ENCODE results near the gene TMEM178B.
"Not testable (repeated sequence)": the region's sequence is repeated elsewhere in the genome, so short reads cannot be mapped to it uniquely, and the experiment has no call there.

TMEM178B gene

DNA sequence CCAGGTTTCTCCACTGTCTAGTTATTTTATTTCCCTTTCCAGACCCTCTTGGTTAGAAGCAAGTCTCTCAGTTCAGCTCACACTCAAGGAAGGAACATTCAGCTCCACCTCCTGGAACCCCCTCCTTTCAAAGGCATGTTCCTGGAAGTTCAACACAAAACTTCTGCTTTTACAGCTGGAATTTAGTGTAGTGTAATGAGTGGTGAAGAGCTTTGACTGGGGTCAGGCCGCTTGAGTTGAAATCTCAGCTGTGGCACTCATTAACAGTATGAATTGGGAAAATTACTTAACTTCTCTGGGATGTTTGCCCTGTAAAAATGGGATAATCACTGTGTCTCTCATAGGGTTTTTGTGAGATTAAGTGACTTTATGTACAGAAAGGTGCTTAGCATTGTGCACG, 91.7 kb downstream of the TMEM178B start:
- Histone ChIP-seq H3K4me3 (ENCODE audit: low read length) (no peak overlapping the region), H3K36me3 (ENCODE audit: control insufficient read depth, insufficient read depth, low read length, severe bottlenecking) (no peaks in the 10 kb centered on the region), H3K4me1 (ENCODE audit: control insufficient read depth, insufficient read depth, low read length) (no peaks in the 10 kb centered on the region), H3K9me3 (ENCODE audit: control insufficient read depth, low read length) (peaks cover 5% of the 10 kb centered on the region), H3K9ac (ENCODE audit: low read length) (no peak overlapping the region), H3K27me3 (replicated peaks; ENCODE audit: control insufficient read depth, insufficient read depth, low read length) (no peaks in the 10 kb centered on the region)
- no peak for DNase-seq (ENCODE audit: low read depth)

GRCh38 chr7:141166926-141167325, 93.1 kb downstream of the TMEM178B start:
- no peak for DNase-seq (ENCODE audit: low read depth)
- Histone ChIP-seq H3K4me3 (ENCODE audit: low read length) (no peak overlapping the region), H3K27me3 (replicated peaks; ENCODE audit: control insufficient read depth, insufficient read depth, low read length) (no peaks in the 10 kb centered on the region), H3K4me1 (ENCODE audit: control insufficient read depth, insufficient read depth, low read length) (no peaks in the 10 kb centered on the region), H3K9ac (ENCODE audit: low read length) (no peak overlapping the region), H3K36me3 (ENCODE audit: control insufficient read depth, insufficient read depth, low read length, severe bottlenecking) (no peaks in the 10 kb centered on the region), H3K9me3 (ENCODE audit: control insufficient read depth, low read length) (peaks cover 5% of the 10 kb centered on the region)

- H3K36me3 ChIP-seq (ENCODE audit: control insufficient read depth, insufficient read depth, low read length, severe bottlenecking) = no peaks in the 10 kb centered on the region
- H3K27me3 ChIP-seq (replicated peaks; ENCODE audit: control insufficient read depth, insufficient read depth, low read length) = no peaks in the 10 kb centered on the region
- no peak overlapping the region for H3K4me3 ChIP-seq (ENCODE audit: low read length)
- H3K9ac ChIP-seq (ENCODE audit: low read length) = no peak overlapping the region
- H3K9me3 ChIP-seq (ENCODE audit: control insufficient read depth, low read length) = peaks cover 5% of the 10 kb centered on the region
- no peak for DNase-seq (ENCODE audit: low read depth)
- H3K4me1 ChIP-seq (ENCODE audit: control insufficient read depth, insufficient read depth, low read length) = no peaks in the 10 kb centered on the region
Measured at GRCh38 chr7:141167381-141167964, 93.6 kb downstream of the TMEM178B start.

DNA sequence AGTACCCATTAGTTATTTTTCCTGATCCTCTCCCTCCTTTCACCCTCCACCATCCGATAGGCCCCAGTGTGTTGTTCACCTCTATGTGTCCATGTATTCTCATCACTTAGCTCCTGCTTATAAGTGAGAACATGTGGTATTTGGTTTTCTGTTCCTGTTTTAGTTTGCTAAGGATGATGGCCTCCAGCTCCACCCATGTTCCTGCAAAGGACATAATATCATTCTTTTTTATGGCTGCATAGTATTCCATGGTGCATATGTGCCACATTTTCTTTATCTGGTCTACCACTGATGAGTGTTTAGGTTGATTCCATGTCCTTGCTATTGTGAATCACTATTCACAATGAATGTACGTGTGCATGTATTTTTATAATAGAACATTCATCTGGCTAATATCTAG, 95.3 kb downstream of the TMEM178B start:
- H3K9me3 ChIP-seq (ENCODE audit: control insufficient read depth, low read length); H3K9ac ChIP-seq (ENCODE audit: low read length); DNase-seq (ENCODE audit: low read depth); H3K27me3 ChIP-seq (replicated peaks; ENCODE audit: control insufficient read depth, insufficient read depth, low read length); H3K4me1 ChIP-seq (ENCODE audit: control insufficient read depth, insufficient read depth, low read length); H3K4me3 ChIP-seq (ENCODE audit: low read length); H3K36me3 ChIP-seq (ENCODE audit: control insufficient read depth, insufficient read depth, low read length, severe bottlenecking): not testable (repeated sequence)

DNA sequence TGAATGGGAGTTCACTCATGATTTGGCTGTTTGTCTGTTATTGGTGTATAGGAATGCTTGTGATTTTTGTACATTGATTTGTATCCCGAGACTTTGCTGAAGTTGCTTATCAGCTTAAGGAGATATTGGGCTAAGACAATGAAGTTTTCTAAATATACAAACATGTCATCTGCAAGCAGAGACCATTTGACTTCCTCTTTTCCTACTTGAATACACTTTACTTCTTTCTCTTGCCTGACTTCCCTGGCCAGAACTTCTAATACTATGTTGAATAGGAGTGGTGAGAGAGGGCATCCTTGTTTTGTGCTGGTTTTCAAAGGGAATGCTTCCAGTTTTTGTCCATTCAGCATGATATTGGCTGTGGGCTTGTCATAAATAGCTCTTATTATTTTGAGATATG, 101.9 kb downstream of the TMEM178B start:
- not testable (repeated sequence) for H3K9me3 ChIP-seq (ENCODE audit: control insufficient read depth, low read length); H3K27me3 ChIP-seq (replicated peaks; ENCODE audit: control insufficient read depth, insufficient read depth, low read length); H3K4me3 ChIP-seq (ENCODE audit: low read length); H3K36me3 ChIP-seq (ENCODE audit: control insufficient read depth, insufficient read depth, low read length, severe bottlenecking); DNase-seq (ENCODE audit: low read depth); H3K4me1 ChIP-seq (ENCODE audit: control insufficient read depth, insufficient read depth, low read length); H3K9ac ChIP-seq (ENCODE audit: low read length)

DNA sequence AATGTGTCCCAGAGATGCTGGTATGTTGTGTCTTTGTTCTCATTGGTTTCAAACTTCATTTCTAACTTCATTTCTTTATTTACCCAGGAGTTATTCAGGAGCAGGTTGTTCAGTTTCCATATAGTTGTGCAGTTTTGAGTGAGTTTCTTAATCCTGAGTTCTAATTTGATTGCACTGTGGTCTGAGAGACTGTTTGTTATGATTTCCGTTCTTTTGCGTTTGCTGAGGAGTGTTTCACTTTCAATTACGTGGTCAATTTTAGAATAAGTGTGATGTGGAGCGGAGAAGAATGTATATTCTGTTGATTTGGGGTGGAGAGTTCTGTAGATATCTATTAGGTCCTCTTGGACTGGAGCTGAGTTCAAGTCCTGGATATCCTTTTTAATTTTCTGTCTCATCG, 103.3 kb downstream of the TMEM178B start:
- H3K4me1 ChIP-seq (ENCODE audit: control insufficient read depth, insufficient read depth, low read length); H3K9ac ChIP-seq (ENCODE audit: low read length); H3K9me3 ChIP-seq (ENCODE audit: control insufficient read depth, low read length); H3K27me3 ChIP-seq (replicated peaks; ENCODE audit: control insufficient read depth, insufficient read depth, low read length); DNase-seq (ENCODE audit: low read depth); H3K4me3 ChIP-seq (ENCODE audit: low read length); H3K36me3 ChIP-seq (ENCODE audit: control insufficient read depth, insufficient read depth, low read length, severe bottlenecking): not testable (repeated sequence)

- no peak overlapping the region for H3K9ac ChIP-seq (ENCODE audit: low read length)
Measured at GRCh38 chr7:141178486-141179135, 104.7 kb downstream of the TMEM178B start.

GRCh38 chr7:141181812-141182211, 107.9 kb downstream of the TMEM178B start:
- H3K4me1 ChIP-seq (ENCODE audit: control insufficient read depth, insufficient read depth, low read length) = no peaks in the 10 kb centered on the region
- no peak overlapping the region for H3K9ac ChIP-seq (ENCODE audit: low read length)
- no peaks in the 10 kb centered on the region for H3K27me3 ChIP-seq (replicated peaks; ENCODE audit: control insufficient read depth, insufficient read depth, low read length)
- H3K36me3 ChIP-seq (ENCODE audit: control insufficient read depth, insufficient read depth, low read length, severe bottlenecking) = no peaks in the 10 kb centered on the region
- no peaks in the 10 kb centered on the region for H3K9me3 ChIP-seq (ENCODE audit: control insufficient read depth, low read length)
- no peak overlapping the region for H3K4me3 ChIP-seq (ENCODE audit: low read length)
- DNase-seq (ENCODE audit: low read depth) = no peak

More at GRCh38 chr7:141178486-141179135, 104.7 kb downstream of the TMEM178B start:
- Histone ChIP-seq H3K4me3 (ENCODE audit: low read length) (no peak overlapping the region), H3K4me1 (ENCODE audit: control insufficient read depth, insufficient read depth, low read length) (no peaks in the 10 kb centered on the region), H3K27me3 (replicated peaks; ENCODE audit: control insufficient read depth, insufficient read depth, low read length) (no peaks in the 10 kb centered on the region), H3K9me3 (ENCODE audit: control insufficient read depth, low read length) (no peaks in the 10 kb centered on the region), H3K36me3 (ENCODE audit: control insufficient read depth, insufficient read depth, low read length, severe bottlenecking) (no peaks in the 10 kb centered on the region)
- no peak for DNase-seq (ENCODE audit: low read depth)

GRCh38 chr7:141184532-141185190, 110.8 kb downstream of the TMEM178B start:
- no peaks in the 10 kb centered on the region for H3K4me1 ChIP-seq (ENCODE audit: control insufficient read depth, insufficient read depth, low read length)
- no peaks in the 10 kb centered on the region for H3K9me3 ChIP-seq (ENCODE audit: control insufficient read depth, low read length)
- no peaks in the 10 kb centered on the region for H3K36me3 ChIP-seq (ENCODE audit: control insufficient read depth, insufficient read depth, low read length, severe bottlenecking)
- H3K4me3 ChIP-seq (ENCODE audit: low read length) = no peak overlapping the region
- no peak for DNase-seq (ENCODE audit: low read depth)
- H3K27me3 ChIP-seq (replicated peaks; ENCODE audit: control insufficient read depth, insufficient read depth, low read length) = no peaks in the 10 kb centered on the region
- no peak overlapping the region for H3K9ac ChIP-seq (ENCODE audit: low read length)

- H3K9ac ChIP-seq (ENCODE audit: low read length) = no peak overlapping the region
- no peak for DNase-seq (ENCODE audit: low read depth)
- H3K4me3 ChIP-seq (ENCODE audit: low read length) = no peak overlapping the region
- H3K36me3 ChIP-seq (ENCODE audit: control insufficient read depth, insufficient read depth, low read length, severe bottlenecking) = no peaks in the 10 kb centered on the region
- no peaks in the 10 kb centered on the region for H3K27me3 ChIP-seq (replicated peaks; ENCODE audit: control insufficient read depth, insufficient read depth, low read length)
- no peaks in the 10 kb centered on the region for H3K9me3 ChIP-seq (ENCODE audit: control insufficient read depth, low read length)
- no peaks in the 10 kb centered on the region for H3K4me1 ChIP-seq (ENCODE audit: control insufficient read depth, insufficient read depth, low read length)
Measured at GRCh38 chr7:141185369-141185967, 111.6 kb downstream of the TMEM178B start.

GRCh38 chr7:141189231-141189630, 115.4 kb downstream of the TMEM178B start:
- H3K4me3 ChIP-seq (ENCODE audit: low read length) = no peak overlapping the region
- H3K27me3 ChIP-seq (replicated peaks; ENCODE audit: control insufficient read depth, insufficient read depth, low read length) = no peaks in the 10 kb centered on the region
- no peak overlapping the region for H3K9ac ChIP-seq (ENCODE audit: low read length)
- DNase-seq (ENCODE audit: low read depth) = no peak
- no peaks in the 10 kb centered on the region for H3K9me3 ChIP-seq (ENCODE audit: control insufficient read depth, low read length)
- H3K36me3 ChIP-seq (ENCODE audit: control insufficient read depth, insufficient read depth, low read length, severe bottlenecking) = no peaks in the 10 kb centered on the region
- H3K4me1 ChIP-seq (ENCODE audit: control insufficient read depth, insufficient read depth, low read length) = no peaks in the 10 kb centered on the region
